ENCODE measurements around the gene KLF11. TPM values are rescaled to one million over a fixed set of nuclear protein-coding genes. Genes with fewer than 3 reads are reported as not detected.

The KLF11 gene
- total RNA-seq, 1 donor from 2014 or later, result 20.8 TPM

DNA sequence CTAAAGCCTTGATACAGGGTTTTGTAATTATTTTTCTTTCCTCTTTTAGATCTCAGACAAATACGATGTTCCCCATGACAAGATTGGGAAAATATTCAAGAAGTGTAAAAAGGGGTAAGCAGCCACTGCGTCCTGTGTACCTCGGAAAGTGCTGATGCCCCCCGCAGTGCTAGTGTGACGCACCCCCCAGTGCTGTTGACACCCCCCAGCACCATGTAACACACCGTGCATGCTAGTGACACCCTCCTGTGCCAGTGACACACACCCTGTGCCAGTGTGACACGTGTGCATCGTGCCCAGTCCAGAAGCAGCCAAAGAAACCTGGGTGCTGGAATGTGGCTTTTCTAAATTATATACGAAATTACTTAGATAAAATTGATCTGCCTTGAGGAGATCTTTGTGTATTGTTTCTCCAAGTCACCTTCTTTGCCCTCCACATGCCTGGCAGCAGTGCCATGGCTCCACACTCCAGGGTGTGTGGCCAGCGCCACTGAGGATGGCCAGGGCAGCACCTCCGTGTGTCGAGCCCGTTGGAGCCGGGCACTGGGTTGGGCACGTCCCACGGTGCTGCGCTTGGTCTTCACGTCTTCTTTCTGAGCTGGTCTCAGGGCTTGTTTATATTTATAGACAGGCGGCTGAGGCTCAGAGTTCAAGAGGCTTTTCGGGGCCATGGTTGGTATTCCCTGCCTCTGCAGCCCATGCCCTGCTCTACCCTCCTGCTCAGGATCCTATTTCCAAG is 44.3 kb upstream of the KLF11 start:
- intact Hi-C loops (cut with micrococcal nuclease), result no loop called here
- DNase-seq, result no peak
- no peaks in the 10 kb centered on the region for H3K9me3 ChIP-seq (replicated peaks)
- TF ChIP-seq, protein P1, sequence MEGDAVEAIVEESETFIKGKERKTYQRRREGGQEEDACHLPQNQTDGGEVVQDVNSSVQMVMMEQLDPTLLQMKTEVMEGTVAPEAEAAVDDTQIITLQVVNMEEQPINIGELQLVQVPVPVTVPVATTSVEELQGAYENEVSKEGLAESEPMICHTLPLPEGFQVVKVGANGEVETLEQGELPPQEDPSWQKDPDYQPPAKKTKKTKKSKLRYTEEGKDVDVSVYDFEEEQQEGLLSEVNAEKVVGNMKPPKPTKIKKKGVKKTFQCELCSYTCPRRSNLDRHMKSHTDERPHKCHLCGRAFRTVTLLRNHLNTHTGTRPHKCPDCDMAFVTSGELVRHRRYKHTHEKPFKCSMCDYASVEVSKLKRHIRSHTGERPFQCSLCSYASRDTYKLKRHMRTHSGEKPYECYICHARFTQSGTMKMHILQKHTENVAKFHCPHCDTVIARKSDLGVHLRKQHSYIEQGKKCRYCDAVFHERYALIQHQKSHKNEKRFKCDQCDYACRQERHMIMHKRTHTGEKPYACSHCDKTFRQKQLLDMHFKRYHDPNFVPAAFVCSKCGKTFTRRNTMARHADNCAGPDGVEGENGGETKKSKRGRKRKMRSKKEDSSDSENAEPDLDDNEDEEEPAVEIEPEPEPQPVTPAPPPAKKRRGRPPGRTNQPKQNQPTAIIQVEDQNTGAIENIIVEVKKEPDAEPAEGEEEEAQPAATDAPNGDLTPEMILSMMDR (IDR thresholded peaks at IDR 0.05; ENCODE audit: borderline replicate concordance), result no peak
- H3K27me3 ChIP-seq (ENCODE audit: low read depth), result no peaks in the 10 kb centered on the region
- peaks cover 30% of the 10 kb centered on the region for H3K4me1 ChIP-seq
- H3K27ac ChIP-seq (replicated peaks), result no peak overlapping the region
- H3K4me3 ChIP-seq, result no peak overlapping the region
- no peaks in the 10 kb centered on the region for H3K36me3 ChIP-seq

DNA sequence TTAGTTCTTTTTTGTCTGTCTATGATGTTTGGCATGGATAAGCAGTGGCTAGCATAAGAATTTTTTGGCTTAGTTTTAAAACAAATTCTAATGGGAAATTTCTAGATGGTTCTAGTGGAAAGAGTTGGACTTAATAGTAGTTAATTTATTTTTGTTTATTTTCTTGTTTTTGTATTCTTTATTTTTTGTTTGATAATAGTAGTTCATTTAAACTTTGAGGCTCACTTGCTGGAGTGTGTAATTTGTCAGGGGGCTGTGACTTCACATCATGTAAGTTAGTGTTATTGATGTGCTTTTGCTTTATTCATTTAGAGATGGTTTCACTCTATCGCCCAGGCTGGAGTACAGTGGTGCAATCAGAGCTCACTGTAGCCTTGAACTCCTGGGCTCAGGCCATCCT is 43.7 kb upstream of the KLF11 start:
- Histone ChIP-seq H3K36me3 (no peaks in the 10 kb centered on the region), H3K27me3 (ENCODE audit: low read depth) (no peaks in the 10 kb centered on the region), H3K4me1 (peaks cover 24% of the 10 kb centered on the region), H3K27ac (replicated peaks) (no peak overlapping the region), H3K9me3 (replicated peaks) (no peaks in the 10 kb centered on the region), H3K4me3 (no peak overlapping the region)
- DNase-seq, result no peak
- TF ChIP-seq, protein P1 (IDR thresholded peaks at IDR 0.05; ENCODE audit: borderline replicate concordance), result no peak
- intact Hi-C loops (cut with micrococcal nuclease), result no loop called here

DNA sequence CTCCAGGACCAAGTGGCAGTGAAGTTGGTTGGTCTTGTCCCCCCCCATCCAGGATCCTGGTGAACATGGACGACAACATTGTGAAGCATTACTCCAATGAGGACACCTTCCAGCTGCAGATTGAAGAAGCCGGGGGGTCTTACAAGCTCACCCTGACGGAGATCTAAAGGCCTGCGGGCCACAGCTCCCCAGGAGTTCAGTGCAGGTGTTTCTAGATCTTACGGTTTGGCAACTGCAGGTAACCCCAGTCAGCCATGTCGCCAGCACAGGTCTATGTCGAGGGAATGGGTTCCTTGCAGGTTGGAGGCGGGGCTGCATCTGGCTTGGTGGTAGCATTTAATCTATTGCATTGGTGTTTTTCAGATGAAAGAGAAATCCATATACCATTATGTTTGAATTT is 42.8 kb upstream of the KLF11 start:
- Histone ChIP-seq H3K9me3 (replicated peaks) (no peaks in the 10 kb centered on the region), H3K4me3 (no peak overlapping the region), H3K4me1 (peaks cover 17% of the 10 kb centered on the region), H3K27me3 (ENCODE audit: low read depth) (no peaks in the 10 kb centered on the region), H3K27ac (replicated peaks) (no peak overlapping the region), H3K36me3 (no peaks in the 10 kb centered on the region)
- intact Hi-C loops (cut with micrococcal nuclease), result no loop called here
- DNase-seq, result no peak
- TF ChIP-seq, protein P1 (IDR thresholded peaks at IDR 0.05; ENCODE audit: borderline replicate concordance), result no peak

DNA sequence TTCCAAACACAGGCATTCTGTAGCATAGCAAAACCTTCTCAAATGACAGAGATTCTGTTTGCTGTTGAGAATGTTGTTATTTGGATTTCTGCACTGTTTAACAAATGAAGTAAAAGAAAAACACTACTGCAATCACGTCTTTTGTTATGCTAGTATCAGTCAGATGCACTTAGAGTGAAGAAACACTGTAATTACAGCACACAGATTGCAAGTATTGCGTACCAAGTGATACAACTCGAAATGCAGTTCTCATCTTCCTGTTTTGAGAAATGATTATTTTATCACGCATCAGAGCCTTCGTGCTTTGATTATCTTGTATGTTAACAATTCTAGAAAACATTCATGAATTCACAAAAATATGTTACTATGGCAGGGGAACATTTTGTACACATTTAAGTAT is 41.8 kb upstream of the KLF11 start:
- Histone ChIP-seq H3K27me3 (ENCODE audit: low read depth) (no peaks in the 10 kb centered on the region), H3K27ac (replicated peaks) (no peak overlapping the region), H3K4me1 (peaks cover 13% of the 10 kb centered on the region), H3K36me3 (no peaks in the 10 kb centered on the region), H3K9me3 (replicated peaks) (no peaks in the 10 kb centered on the region), H3K4me3 (no peak overlapping the region)
- intact Hi-C loops (cut with micrococcal nuclease), result no loop called here
- no peak for DNase-seq
- TF ChIP-seq, protein P1 (IDR thresholded peaks at IDR 0.05; ENCODE audit: borderline replicate concordance), result no peak

DNA sequence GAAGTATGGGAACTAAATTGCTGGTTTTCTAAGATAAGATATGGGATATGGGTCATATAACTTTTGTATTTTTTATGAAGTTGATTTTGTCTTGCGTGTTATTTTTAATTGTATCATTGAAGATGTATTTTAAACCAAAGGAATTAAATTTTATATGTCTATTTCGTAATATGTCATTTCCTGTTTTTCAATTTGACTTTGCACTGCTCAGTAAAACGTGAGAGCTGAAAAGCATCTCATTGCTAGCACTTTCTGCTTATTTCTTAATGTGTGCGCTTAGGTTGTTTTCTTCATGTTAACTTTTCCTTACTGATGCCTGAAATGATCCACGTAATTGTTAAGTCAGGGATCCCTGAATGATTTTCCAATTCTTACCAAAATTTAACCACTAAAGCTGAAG is 41.2 kb upstream of the KLF11 start:
- no peak for DNase-seq
- no peaks in the 10 kb centered on the region for H3K36me3 ChIP-seq
- peaks cover 13% of the 10 kb centered on the region for H3K4me1 ChIP-seq
- TF ChIP-seq, protein P1 (IDR thresholded peaks at IDR 0.05; ENCODE audit: borderline replicate concordance), result no peak
- H3K27ac ChIP-seq (replicated peaks), result no peak overlapping the region
- intact Hi-C loops (cut with micrococcal nuclease), result no loop called here
- H3K27me3 ChIP-seq (ENCODE audit: low read depth), result no peaks in the 10 kb centered on the region
- no peak overlapping the region for H3K4me3 ChIP-seq
- no peaks in the 10 kb centered on the region for H3K9me3 ChIP-seq (replicated peaks)

Measured in left ventricle myocardium inferior (tissue), 1 donor.